ENCODE data around the gene RNF39.

The RNF39 gene

GRCh38 chr6:30103872-30104179, 28.3 kb upstream of the RNF39 start:
- Histone ChIP-seq H3K56ac (ENCODE audit: low read length) (peak overlapping the region; percentile 63), H4K8ac (ENCODE audit: low read depth, low read length) (no peak overlapping the region), H3K4me2 (ENCODE audit: low read length) (peak overlapping the region; percentile 87), H3K27ac (ENCODE audit: low read depth, low read length) (no peak overlapping the region), H3K4ac (ENCODE audit: low read depth, low read length) (no peak overlapping the region), H3K4me1 (ENCODE audit: control insufficient read depth, low read depth, low read length) (no peaks in the 10 kb centered on the region), H3K18ac (ENCODE audit: low read length) (no peak overlapping the region), H3K23ac (ENCODE audit: low read length) (no peak overlapping the region), H2BK120ac (ENCODE audit: low read depth, low read length) (no peak overlapping the region), H2BK15ac (replicated peaks; ENCODE audit: low read depth) (no peak overlapping the region), H3K9ac (ENCODE audit: low read length) (peak overlapping the region; percentile 65), H3K36me3 (ENCODE audit: control insufficient read depth, insufficient read depth, low read length) (no peaks in the 10 kb centered on the region), H3K27me3 (ENCODE audit: insufficient read depth, low read length, poor library complexity) (peaks cover 29% of the 10 kb centered on the region), H3K79me1 (ENCODE audit: low read length) (no peaks in the 10 kb centered on the region), H3K4me3 (ENCODE audit: low read length) (no peak overlapping the region), H2BK5ac (ENCODE audit: low read length) (no peak overlapping the region), H2AK5ac (ENCODE audit: low read length) (no peak overlapping the region), H4K5ac (ENCODE audit: low read length) (no peak overlapping the region), H3K79me2 (ENCODE audit: control insufficient read depth, insufficient read depth, low read length) (no peaks in the 10 kb centered on the region)
- DNase-seq = no peak
- no CpG with 5 or more reads among the region's 3 CpGs for WGBS (ENCODE audit: extremely low coverage, insufficient coverage, low lambda C conversion rate)

GRCh38 chr6:30102970-30103871, 27.7 kb upstream of the RNF39 start:
- Histone ChIP-seq H2AK5ac (ENCODE audit: low read length) (no peak overlapping the region), H3K23ac (ENCODE audit: low read length) (no peak overlapping the region), H3K56ac (ENCODE audit: low read length) (peak overlapping the region; percentile 63), H3K4ac (ENCODE audit: low read depth, low read length) (no peak overlapping the region), H3K4me3 (ENCODE audit: low read length) (peak overlapping the region; percentile 27), H2BK120ac (ENCODE audit: low read depth, low read length) (no peak overlapping the region), H3K27ac (ENCODE audit: low read depth, low read length) (no peak overlapping the region), H2BK15ac (replicated peaks; ENCODE audit: low read depth) (no peak overlapping the region), H4K8ac (ENCODE audit: low read depth, low read length) (no peak overlapping the region), H3K79me1 (ENCODE audit: low read length) (no peaks in the 10 kb centered on the region), H3K9ac (ENCODE audit: low read length) (peak overlapping the region; percentile 65), H3K18ac (ENCODE audit: low read length) (no peak overlapping the region), H3K27me3 (ENCODE audit: insufficient read depth, low read length, poor library complexity) (peaks cover 30% of the 10 kb centered on the region), H2BK5ac (ENCODE audit: low read length) (no peak overlapping the region), H3K36me3 (ENCODE audit: control insufficient read depth, insufficient read depth, low read length) (no peaks in the 10 kb centered on the region), H4K5ac (ENCODE audit: low read length) (no peak overlapping the region), H3K4me1 (ENCODE audit: control insufficient read depth, low read depth, low read length) (no peaks in the 10 kb centered on the region), H3K4me2 (ENCODE audit: low read length) (peak overlapping the region; percentile 87), H3K79me2 (ENCODE audit: control insufficient read depth, insufficient read depth, low read length) (no peaks in the 10 kb centered on the region)
- no CpG with 5 or more reads among the region's 36 CpGs for WGBS (ENCODE audit: extremely low coverage, insufficient coverage, low lambda C conversion rate)
- DNase-seq = peak; percentile 94

- Histone ChIP-seq H3K36me3 (ENCODE audit: control insufficient read depth, insufficient read depth, low read length) (no peaks in the 10 kb centered on the region), H3K79me1 (ENCODE audit: low read length) (no peaks in the 10 kb centered on the region), H3K23ac (ENCODE audit: low read length) (no peak overlapping the region), H2BK15ac (replicated peaks; ENCODE audit: low read depth) (no peak overlapping the region), H3K56ac (ENCODE audit: low read length) (peak overlapping the region; percentile 9), H3K9ac (ENCODE audit: low read length) (peak overlapping the region; percentile 3), H3K27me3 (ENCODE audit: insufficient read depth, low read length, poor library complexity) (peaks cover 33% of the 10 kb centered on the region), H3K79me2 (ENCODE audit: control insufficient read depth, insufficient read depth, low read length) (no peaks in the 10 kb centered on the region), H2AK5ac (ENCODE audit: low read length) (no peak overlapping the region), H4K8ac (ENCODE audit: low read depth, low read length) (no peak overlapping the region), H3K4me1 (ENCODE audit: control insufficient read depth, low read depth, low read length) (no peaks in the 10 kb centered on the region), H3K4me3 (ENCODE audit: low read length) (no peak overlapping the region), H3K4ac (ENCODE audit: low read depth, low read length) (no peak overlapping the region), H2BK120ac (ENCODE audit: low read depth, low read length) (no peak overlapping the region), H3K4me2 (ENCODE audit: low read length) (peak overlapping the region; percentile 30), H4K5ac (ENCODE audit: low read length) (no peak overlapping the region), H3K27ac (ENCODE audit: low read depth, low read length) (no peak overlapping the region), H3K18ac (ENCODE audit: low read length) (no peak overlapping the region), H2BK5ac (ENCODE audit: low read length) (no peak overlapping the region)
- no peak for DNase-seq
- WGBS (ENCODE audit: extremely low coverage, insufficient coverage, low lambda C conversion rate) = no CpG with 5 or more reads among the region's 15 CpGs
Observed at GRCh38 chr6:30102414-30102969, 26.9 kb upstream of the RNF39 start.

- WGBS (ENCODE audit: extremely low coverage, insufficient coverage, low lambda C conversion rate) = no CpG with 5 or more reads among the region's 51 CpGs
- Histone ChIP-seq H3K27ac (ENCODE audit: low read depth, low read length) (no peak overlapping the region), H3K9ac (ENCODE audit: low read length) (peak overlapping the region; percentile 3)
Observed at GRCh38 chr6:30101444-30102413, 26.2 kb upstream of the RNF39 start.

GRCh38 chr6:30100585-30101443, 25.2 kb upstream of the RNF39 start:
- H3K36me3 ChIP-seq (ENCODE audit: control insufficient read depth, insufficient read depth, low read length) = no peaks in the 10 kb centered on the region
- H3K56ac ChIP-seq (ENCODE audit: low read length) = no peak overlapping the region
- H4K8ac ChIP-seq (ENCODE audit: low read depth, low read length) = no peak overlapping the region
- no CpG with 5 or more reads among the region's 47 CpGs for WGBS (ENCODE audit: extremely low coverage, insufficient coverage, low lambda C conversion rate)
- peaks cover 33% of the 10 kb centered on the region for H3K27me3 ChIP-seq (ENCODE audit: insufficient read depth, low read length, poor library complexity)
- H3K79me2 ChIP-seq (ENCODE audit: control insufficient read depth, insufficient read depth, low read length) = no peaks in the 10 kb centered on the region
- H3K4me1 ChIP-seq (ENCODE audit: control insufficient read depth, low read depth, low read length) = no peaks in the 10 kb centered on the region
- no peak overlapping the region for H4K5ac ChIP-seq (ENCODE audit: low read length)
- no peak overlapping the region for H2BK15ac ChIP-seq (replicated peaks; ENCODE audit: low read depth)
- no peak overlapping the region for H2BK5ac ChIP-seq (ENCODE audit: low read length)
- H3K79me1 ChIP-seq (ENCODE audit: low read length) = no peaks in the 10 kb centered on the region
- no peak overlapping the region for H3K18ac ChIP-seq (ENCODE audit: low read length)
- peak; percentile 29 for DNase-seq
- no peak overlapping the region for H2BK120ac ChIP-seq (ENCODE audit: low read depth, low read length)
- no peak overlapping the region for H3K4ac ChIP-seq (ENCODE audit: low read depth, low read length)
- H3K23ac ChIP-seq (ENCODE audit: low read length) = no peak overlapping the region
- no peak overlapping the region for H3K9ac ChIP-seq (ENCODE audit: low read length)
- no peak overlapping the region for H2AK5ac ChIP-seq (ENCODE audit: low read length)
- H3K27ac ChIP-seq (ENCODE audit: low read depth, low read length) = no peak overlapping the region
- H3K4me2 ChIP-seq (ENCODE audit: low read length) = no peak overlapping the region
- no peak overlapping the region for H3K4me3 ChIP-seq (ENCODE audit: low read length)

More at GRCh38 chr6:30101444-30102413, 26.2 kb upstream of the RNF39 start:
- peak; percentile 89 for DNase-seq
- H2BK120ac ChIP-seq (ENCODE audit: low read depth, low read length) = no peak overlapping the region
- H4K8ac ChIP-seq (ENCODE audit: low read depth, low read length) = no peak overlapping the region
- H3K27me3 ChIP-seq (ENCODE audit: insufficient read depth, low read length, poor library complexity) = peaks cover 33% of the 10 kb centered on the region
- H3K79me1 ChIP-seq (ENCODE audit: low read length) = no peaks in the 10 kb centered on the region
- H4K5ac ChIP-seq (ENCODE audit: low read length) = no peak overlapping the region
- H2BK5ac ChIP-seq (ENCODE audit: low read length) = no peak overlapping the region
- H3K36me3 ChIP-seq (ENCODE audit: control insufficient read depth, insufficient read depth, low read length) = no peaks in the 10 kb centered on the region
- H3K4me1 ChIP-seq (ENCODE audit: control insufficient read depth, low read depth, low read length) = no peaks in the 10 kb centered on the region
- no peaks in the 10 kb centered on the region for H3K79me2 ChIP-seq (ENCODE audit: control insufficient read depth, insufficient read depth, low read length)
- peak overlapping the region; percentile 53 for H3K4me2 ChIP-seq (ENCODE audit: low read length)
- no peak overlapping the region for H3K18ac ChIP-seq (ENCODE audit: low read length)
- H3K4me3 ChIP-seq (ENCODE audit: low read length) = no peak overlapping the region
- H2BK15ac ChIP-seq (replicated peaks; ENCODE audit: low read depth) = no peak overlapping the region
- H3K4ac ChIP-seq (ENCODE audit: low read depth, low read length) = no peak overlapping the region
- no peak overlapping the region for H3K23ac ChIP-seq (ENCODE audit: low read length)
- H3K56ac ChIP-seq (ENCODE audit: low read length) = peak overlapping the region; percentile 9
- H2AK5ac ChIP-seq (ENCODE audit: low read length) = no peak overlapping the region

Data from mesendoderm (in vitro differentiated cells).